HepG2 (cell line): Measurements from ENCODE around the gene AKAP12. TPM values are rescaled to one million over a fixed set of nuclear protein-coding genes. Genes with fewer than 3 reads are reported as not detected.

Source experiments
- ATAC-seq: fragments of 200-7000 bp; cut with Tn5 transposase; 3 replicates; pipeline ENCODE4 v1.9.1; 2020; ENCODE audit warnings: mild to moderate bottlenecking, moderate library complexity
- BruUV-seq: library from RNA; stranded (reverse); fragments of 400-500 nt; replicated peaks from 2 replicates; lab custom pipeline; 2021; lab: Mats Ljungman, UMichigan
- CTCF ChIA-PET: fragments of 300-600 bp; formaldehyde crosslinking; extraction: SDS; loops from one replicate; lab custom pipeline; 2021; ENCODE audit warnings: low total read pairs, inconsistent platforms, low intra/inter-chr PET ratio; lab: Yijun Ruan, JAX
- POLR2A ChIA-PET: fragments of 350-600 bp; sonication (Branson Sonifier 250); formaldehyde crosslinking; loops from one replicate; lab custom pipeline; 2020; ENCODE audit warnings: antibody characterized with exemption, inconsistent platforms; lab: Yijun Ruan, JAX
- DNase-seq: peaks from one replicate; pipeline ENCODE4 v3.0.0-alpha.2; 2015; ENCODE audit warnings: low spot score
- FAIRE-seq: peaks from 3 replicates; lab custom pipeline; 2011; peaks lifted over from hg19 to GRCh38; lab: Jason Lieb, UNC
- H2AFZ ChIP-seq: one replicate; pipeline ENCODE4 v1.6.1; 2011; ENCODE audit warnings: low read length, inconsistent platforms
- H3K27ac ChIP-seq: fragments of 300-600 bp; 3 replicates; pipeline ENCODE4 v1.8.0; 2011; ENCODE audit warnings: mixed run types, mild to moderate bottlenecking, mixed read lengths, low read length, inconsistent platforms; ENCODE audit not compliant: insufficient read depth; ENCODE audit errors: extremely low read length
- H3K27me3 ChIP-seq, 2 experiments: fragments of 200-600 bp in 1 of 2; 2 replicates in 1 of 2; 3 replicates in 1 of 2; pipeline versions ENCODE4 v1.6.0 to v1.8.0; 2011; ENCODE audit warnings: low read length in 2 of 2, mild to moderate bottlenecking in 2 of 2, moderate library complexity in 2 of 2, inconsistent platforms in 1 of 2; ENCODE audit not compliant: insufficient read depth in 2 of 2, control insufficient read depth in 1 of 2
- H3K36me3 ChIP-seq, 2 experiments: fragments of 200-600 bp in 1 of 2; replicated peaks in 1 of 2; 2 replicates in 1 of 2; 3 replicates in 1 of 2; pipeline versions ENCODE4 v1.5.1 to v1.8.0; 2011; ENCODE audit warnings: low read length in 2 of 2, inconsistent platforms in 1 of 2; ENCODE audit not compliant: insufficient read depth in 2 of 2, control insufficient read depth in 1 of 2
- H3K4me1 ChIP-seq: 2 replicates; pipeline ENCODE4 v1.5.1; 2012; ENCODE audit warnings: low read length, inconsistent platforms; ENCODE audit not compliant: insufficient read depth
- H3K4me2 ChIP-seq: 2 replicates; pipeline ENCODE4 v1.6.0; 2011; ENCODE audit warnings: low read depth, low read length, inconsistent platforms
- H3K4me3 ChIP-seq, 3 experiments: fragments of 200-600 bp in 1 of 3; sonication (generic), shearing (Covaris generic) in 1 of 3; replicated peaks in 1 of 3; 2 replicates each; pipeline ENCODE4 v1.5.1; 2011 to 2016; ENCODE audit warnings: low read length in 3 of 3, inconsistent platforms in 2 of 3, low read depth in 2 of 3, mild to moderate bottlenecking in 2 of 3, control low read depth in 1 of 3, mixed read lengths in 1 of 3; ENCODE audit not compliant: insufficient read depth in 1 of 3
- H3K79me2 ChIP-seq: one replicate; pipeline ENCODE4 v1.6.1; 2011; ENCODE audit warnings: low read length, inconsistent platforms; ENCODE audit not compliant: insufficient read depth
- H3K9ac ChIP-seq: 2 replicates; pipeline ENCODE4 v1.6.0; 2011; ENCODE audit warnings: mild to moderate bottlenecking, low read depth, low read length, inconsistent platforms; ENCODE audit not compliant: insufficient read depth
- H3K9me3 ChIP-seq: 2 replicates; pipeline ENCODE4 v1.5.1; 2012; ENCODE audit warnings: mild to moderate bottlenecking, low read length
- H4K20me1 ChIP-seq: 2 replicates; pipeline ENCODE4 v1.6.0; 2011; ENCODE audit warnings: inconsistent platforms, mild to moderate bottlenecking, low read length, moderate library complexity; ENCODE audit not compliant: insufficient read depth
- SETDB1 ChIP-seq: sonication (generic); formaldehyde crosslinking; IDR thresholded peaks from 2 replicates; pipeline ENCODE4 v1.5.1; 2020; ENCODE audit warnings: missing genetic modification reagents, mild to moderate bottlenecking, borderline replicate concordance
- ZNF280D ChIP-seq: sonication (generic); formaldehyde crosslinking; IDR thresholded peaks from 2 replicates; pipeline ENCODE4 v1.5.1; 2020; ENCODE audit warnings: mild to moderate bottlenecking, missing genetic modification reagents
- ZNF343 ChIP-seq: sonication (generic); formaldehyde crosslinking; IDR thresholded peaks from 2 replicates; pipeline ENCODE4 v1.4.0; 2020; ENCODE audit warnings: mild to moderate bottlenecking, missing genetic modification reagents
- ZNF576 ChIP-seq: sonication (generic); formaldehyde crosslinking; IDR thresholded peaks from 2 replicates; pipeline ENCODE4 v1.4.0; 2020; ENCODE audit warnings: mild to moderate bottlenecking, missing genetic modification reagents
- ZSCAN20 ChIP-seq: sonication (generic); formaldehyde crosslinking; IDR thresholded peaks from 2 replicates; pipeline ENCODE4 v1.4.0; 2020; ENCODE audit warnings: missing genetic modification reagents, mild to moderate bottlenecking, borderline replicate concordance
- WGBS: methylation state at CpG from one replicate; pipeline ENCODE4 v1.1.6; 2017; ENCODE audit warnings: low lambda C conversion rate; 5-methylcytosine and 5-hydroxymethylcytosine counted together
- in situ Hi-C: cut with HindIII; loops from 2 replicates; pipeline ENCODE4 v1.10.0; 2017; ENCODE audit warnings: low pct_unique_long_range_greater_than_20kb; ENCODE audit not compliant: extremely low pct_ligation_motif_present
- intact Hi-C: fragments of 100-400 bp; cut with micrococcal nuclease; formaldehyde crosslinking; loops from one replicate; pipeline ENCODE4 v1.10.0; 2022; ENCODE audit not compliant: unreplicated experiment
- polyA plus RNA-seq, 8 experiments: library from polyadenylated mRNA; depleted of rRNA in 3 of 8; stranded (reverse) in 7 of 8; unstranded in 1 of 8; fragments of >200 nt; fragmentation: Illumina TruSeq in 4 of 8; extraction: Trizol in 4 of 8; gene quantifications; 2 replicates each; pipeline versions ENCODE4 v1.2.1 to v1.2.3, GENCODE V29; 2011 to 2016; ENCODE audit warnings: low read depth in 4 of 8, missing spikeins in 1 of 8, mixed read lengths in 1 of 8; ENCODE audit not compliant: insufficient read depth in 1 of 8
- total RNA-seq, 5 experiments: library from RNA; depleted of rRNA; stranded (reverse); fragments of >200 nt; fragmentation: Illumina TruSeq; extraction: Trizol; gene quantifications; 2 replicates each; pipeline ENCODE4 v1.2.3, GENCODE V29; 2016; ENCODE audit warnings: low read depth in 1 of 5

AKAP12 gene
- total and polyA plus RNA-seq, 2 of the 13 experiments (the other 11 are each of a cell fraction or from before 2014, with no cell fraction given): 10.6 to 19.0 TPM

- no peak for ATAC-seq
Observed at GRCh38 chr6:151232899-151233298, 6.9 kb upstream of the AKAP12 start.

More at GRCh38 chr6:151232899-151233298, 6.9 kb upstream of the AKAP12 start:
- H3K27me3 ChIP-seq: peaks cover 0 to 4% of the 10 kb centered on the region in 2 experiments; a peak in 3 of 5 replicates
- FAIRE-seq: no peak
- no peaks in the 10 kb centered on the region for H3K36me3 ChIP-seq
- POLR2A ChIA-PET: no interaction called here
- TF ChIP-seq ZNF280D (CRISPR knock-in tag) (no peak), ZNF343 (CRISPR knock-in tag) (no peak), ZNF576 (no peak), SETDB1 (CRISPR knock-in tag) (no peak), ZSCAN20 (CRISPR knock-in tag) (no peak)
- H3K4me2 ChIP-seq: no peak overlapping the region
- no peaks in the 10 kb centered on the region for H3K79me2 ChIP-seq
- H3K9me3 ChIP-seq: no peaks in the 10 kb centered on the region
- no peak overlapping the region for H2AFZ ChIP-seq
- intact Hi-C loops (loop anchor here (10.0 kb wide), 1 partner anchor 858 kb away; no protein-coding TSS in a partner anchor), in situ Hi-C loops (no loop called here)
- CTCF ChIA-PET: no interaction called here
- H3K9ac ChIP-seq: no peak overlapping the region
- 30% methylated on average over 1 of the region's 1 CpG for WGBS
- H3K4me1 ChIP-seq: no peaks in the 10 kb centered on the region
- no peak overlapping the region for H3K4me3 ChIP-seq
- BruUV-seq: no TSS peak
- no peak overlapping the region for H3K27ac ChIP-seq
- no peak for DNase-seq
- no peaks in the 10 kb centered on the region for H4K20me1 ChIP-seq
